ENCODE measurements around the gene WIPF1.

The WIPF1 gene

GRCh38 chr2:174621323-174621722 is 23.7 kb upstream of the WIPF1 start:
- DNase-seq: no peak

- DNase-seq: no peak
Observed at GRCh38 chr2:174618179-174618578, 20.6 kb upstream of the WIPF1 start.

- no peak for DNase-seq
Observed at GRCh38 chr2:174617718-174618117, 20.1 kb upstream of the WIPF1 start.

GRCh38 chr2:174617120-174617519 is 19.5 kb upstream of the WIPF1 start:
- no peak for DNase-seq

GRCh38 chr2:174615871-174616436 is 18.4 kb upstream of the WIPF1 start:
- DNase-seq: no peak

- no peak for DNase-seq
Observed at GRCh38 chr2:174614261-174614660, 16.7 kb upstream of the WIPF1 start.

DNA sequence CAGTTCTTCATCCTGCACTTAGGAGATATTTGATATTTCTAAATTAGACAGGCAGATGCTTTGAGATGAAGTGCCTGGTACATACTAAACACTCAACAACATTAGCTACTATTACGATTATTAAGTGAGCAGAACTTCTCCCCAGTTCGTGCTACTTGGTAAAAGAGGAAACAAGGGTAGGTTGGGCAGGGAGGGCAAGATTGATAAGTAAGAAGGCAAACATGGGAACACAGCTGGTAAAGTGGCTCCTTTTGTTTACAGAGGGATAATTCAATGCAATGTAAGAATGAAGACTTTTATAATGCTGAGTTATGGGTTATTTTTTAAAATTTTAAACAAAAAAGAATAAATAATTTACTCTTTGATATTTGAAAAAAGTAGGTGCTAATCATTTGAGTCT is 15.9 kb upstream of the WIPF1 start:
- DNase-seq: no peak

DNA sequence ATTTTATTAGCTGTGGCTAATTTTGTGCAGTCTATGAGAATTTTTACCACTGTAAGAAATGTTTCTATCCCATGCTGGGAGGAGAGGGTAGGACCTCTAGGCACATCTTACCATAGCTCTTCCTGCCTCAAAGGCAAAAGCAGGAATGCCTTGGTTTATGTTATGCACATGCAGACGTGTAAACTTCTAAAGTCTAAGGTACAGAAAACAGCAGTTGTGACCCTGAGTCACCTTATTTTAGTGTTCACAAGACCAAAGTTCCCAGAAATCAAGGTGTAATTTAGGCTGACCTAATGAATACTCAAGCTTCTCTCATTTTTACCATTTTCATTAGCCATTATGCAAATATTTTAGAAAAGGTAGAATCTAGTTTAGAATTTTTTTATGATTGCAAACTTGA is 15.4 kb upstream of the WIPF1 start:
- no peak for DNase-seq

DNA sequence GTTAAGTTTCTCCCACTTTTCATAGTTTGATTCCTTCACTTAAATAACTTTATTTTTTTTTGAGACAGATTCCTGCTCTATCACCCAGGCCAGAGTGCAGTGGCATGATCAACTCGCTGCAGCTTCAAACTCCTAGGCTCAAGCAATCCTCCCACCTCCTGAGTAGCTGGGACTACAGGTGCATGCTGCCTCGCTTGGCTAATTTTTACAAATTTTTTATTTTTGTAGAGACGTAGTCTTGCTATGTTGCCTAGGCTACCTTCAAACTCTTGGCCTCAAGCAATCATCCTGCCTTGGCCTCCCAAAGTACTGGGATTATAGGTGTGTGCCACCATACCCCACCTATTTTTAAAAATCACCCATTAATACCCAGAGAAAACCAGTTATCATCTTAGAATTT is 14.2 kb upstream of the WIPF1 start:
- DNase-seq: no peak

GRCh38 chr2:174611006-174611405 is 13.4 kb upstream of the WIPF1 start:
- DNase-seq: no peak

- DNase-seq: no peak
Observed at GRCh38 chr2:174610243-174610995, 12.8 kb upstream of the WIPF1 start.

DNA sequence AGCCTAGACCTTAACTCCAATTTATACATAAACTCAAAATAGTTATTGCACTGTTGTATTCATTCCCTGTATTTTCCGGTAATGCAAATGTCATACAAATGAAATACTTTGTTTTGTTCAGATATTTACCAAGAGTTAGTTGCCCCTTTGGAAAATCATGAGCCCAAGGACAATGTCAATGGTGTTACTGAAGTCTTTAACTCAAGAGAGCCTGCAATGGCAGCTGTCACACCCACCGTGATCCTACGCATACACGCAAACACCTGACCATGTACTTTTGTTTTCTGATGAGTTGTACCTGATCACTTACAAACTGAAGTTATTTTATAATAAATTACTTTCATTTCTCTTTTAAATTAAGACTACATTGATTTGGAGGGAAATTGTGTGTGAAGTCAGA is 11.7 kb upstream of the WIPF1 start:
- DNase-seq: no peak

- DNase-seq: no peak
Observed at GRCh38 chr2:174608866-174609214, 11.2 kb upstream of the WIPF1 start.

DNA sequence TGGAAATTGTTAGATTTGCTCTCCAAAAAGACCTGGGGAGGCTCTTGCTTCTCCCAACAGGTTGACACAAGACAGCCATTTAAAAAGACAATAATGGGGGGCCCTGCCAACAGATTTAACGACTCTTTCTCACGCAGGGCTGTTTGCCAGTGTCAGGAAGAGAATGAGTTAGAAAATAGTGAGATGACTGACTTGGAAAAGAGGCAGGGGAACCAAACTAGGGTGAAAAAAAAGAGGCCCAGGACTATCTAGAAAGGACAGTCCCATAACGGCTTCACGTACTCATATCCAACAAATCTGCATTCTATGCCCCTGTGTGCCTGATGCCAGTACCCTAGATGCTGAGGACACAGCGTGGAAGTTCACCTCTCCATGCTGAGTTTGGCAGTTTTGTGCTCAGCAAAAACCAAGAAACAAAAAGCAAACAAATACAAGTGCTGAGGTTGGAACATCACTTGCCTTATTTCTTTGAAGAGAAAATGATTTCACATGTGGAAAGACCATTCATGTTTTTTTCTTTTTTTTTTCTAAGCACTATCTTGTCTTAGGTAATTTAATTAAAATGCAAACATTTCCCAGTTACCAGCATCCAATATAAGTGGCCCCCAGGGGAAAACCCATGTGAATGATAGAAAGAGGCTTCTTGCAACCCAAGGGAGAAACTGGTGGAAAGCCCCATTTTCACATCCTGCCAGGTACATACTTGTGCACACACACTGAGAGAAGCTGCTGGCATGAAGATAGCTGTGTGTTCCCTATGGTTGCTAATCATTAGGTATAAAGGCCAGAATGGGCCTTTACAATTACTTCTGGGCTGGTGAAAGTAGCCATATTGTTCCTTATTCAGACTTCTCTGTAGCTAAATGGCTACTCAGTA is 10.6 kb upstream of the WIPF1 start:
- no peak for DNase-seq

DNA sequence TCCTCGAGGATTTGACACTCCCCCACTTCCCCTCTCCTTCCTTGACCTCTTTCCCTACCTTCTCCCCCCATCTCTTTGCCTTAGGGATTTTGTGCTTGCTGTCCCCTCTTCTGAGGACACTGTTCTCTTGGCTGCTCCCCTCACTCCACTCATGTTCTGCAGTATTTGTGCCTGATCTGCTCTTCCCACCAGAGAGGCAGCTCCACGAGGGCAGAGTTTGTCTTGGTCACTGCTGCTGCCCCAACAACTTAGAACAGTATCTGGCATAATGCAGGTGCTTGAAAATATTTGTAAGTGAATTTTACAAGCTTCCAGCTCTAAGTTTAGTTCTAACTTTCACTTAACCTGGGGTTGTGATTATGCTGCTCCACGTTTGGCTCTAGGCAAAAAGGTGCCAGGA is 10.0 kb upstream of the WIPF1 start:
- no peak for DNase-seq

- no peak for DNase-seq
Observed at GRCh38 chr2:174606336-174606735, 8.7 kb upstream of the WIPF1 start.

DNA sequence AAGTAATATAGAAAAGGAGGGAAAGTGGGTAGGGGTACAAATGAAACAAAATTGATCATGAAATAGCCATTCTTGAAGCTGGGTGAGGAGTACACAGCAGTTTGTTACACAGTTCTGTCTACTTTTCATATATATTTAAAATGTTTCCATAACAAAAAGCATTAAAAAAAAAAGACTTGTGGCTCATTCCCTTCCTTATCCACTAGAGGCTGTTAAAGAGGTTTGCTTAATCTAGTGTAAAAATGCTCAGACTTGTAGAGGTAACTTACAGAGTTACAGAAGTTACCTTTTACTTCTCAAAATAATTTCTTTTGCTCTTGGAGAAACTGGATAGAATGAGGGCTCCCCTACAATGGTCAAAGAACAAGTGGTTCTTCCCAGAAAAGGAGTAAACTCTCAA is 8.1 kb upstream of the WIPF1 start:
- no peak for DNase-seq

DNA sequence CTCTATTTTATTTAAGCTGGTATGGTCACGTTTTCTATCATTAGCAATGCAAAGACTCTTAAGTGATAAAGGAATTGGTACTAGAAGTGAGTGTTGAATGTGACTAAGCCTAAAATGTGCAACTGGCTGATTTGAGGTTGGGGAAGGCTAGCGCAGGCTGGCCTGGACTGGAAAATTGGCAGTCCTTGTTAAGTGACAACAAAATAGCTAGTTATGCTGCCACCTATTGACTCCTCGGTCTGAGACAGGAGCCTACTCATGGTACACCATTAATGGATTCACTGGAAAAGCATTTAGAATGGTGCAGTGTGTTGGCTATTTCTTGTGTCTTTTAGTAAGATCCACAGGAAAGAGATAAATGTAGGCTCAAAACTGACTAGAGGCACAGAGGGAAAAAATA is 5.7 kb upstream of the WIPF1 start:
- DNase-seq: peak; percentile 49

GRCh38 chr2:174602745-174603144 is 5.1 kb upstream of the WIPF1 start:
- no peak for DNase-seq

- DNase-seq: no peak
Observed at GRCh38 chr2:174600349-174600748, 2.7 kb upstream of the WIPF1 start.

DNA sequence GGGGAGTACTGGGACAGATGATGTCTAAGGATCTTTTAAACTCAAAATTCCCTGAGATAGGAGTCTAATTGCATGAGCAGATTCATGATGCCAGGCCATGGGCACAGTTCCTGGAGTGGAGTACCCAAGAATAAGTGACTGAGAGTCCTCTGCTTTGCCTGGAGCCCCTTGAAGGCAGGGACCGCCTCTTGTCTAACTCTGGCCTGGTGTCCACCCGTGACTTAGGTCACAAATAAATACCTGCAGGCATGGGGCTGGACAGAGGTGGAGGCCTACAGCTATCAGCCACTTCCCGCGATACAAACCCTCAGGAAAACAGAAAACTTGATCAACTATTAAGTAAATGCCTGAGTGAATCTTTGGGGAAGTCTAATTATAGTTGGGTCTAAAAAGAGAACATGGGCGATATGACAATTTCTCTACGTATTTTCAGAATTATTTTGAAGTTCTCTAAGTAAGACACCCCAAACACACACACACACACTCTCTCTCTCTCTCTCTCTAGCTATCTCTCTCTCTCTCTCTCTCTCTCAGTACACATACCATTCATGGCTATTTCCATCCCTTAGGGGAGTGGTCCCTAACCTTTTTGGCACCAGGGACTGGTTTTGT is 1.8 kb upstream of the WIPF1 start:
- DNase-seq: no peak

- no peak for DNase-seq
Observed at GRCh38 chr2:174597009-174597344, 627 bp downstream of the WIPF1 start.

DNA sequence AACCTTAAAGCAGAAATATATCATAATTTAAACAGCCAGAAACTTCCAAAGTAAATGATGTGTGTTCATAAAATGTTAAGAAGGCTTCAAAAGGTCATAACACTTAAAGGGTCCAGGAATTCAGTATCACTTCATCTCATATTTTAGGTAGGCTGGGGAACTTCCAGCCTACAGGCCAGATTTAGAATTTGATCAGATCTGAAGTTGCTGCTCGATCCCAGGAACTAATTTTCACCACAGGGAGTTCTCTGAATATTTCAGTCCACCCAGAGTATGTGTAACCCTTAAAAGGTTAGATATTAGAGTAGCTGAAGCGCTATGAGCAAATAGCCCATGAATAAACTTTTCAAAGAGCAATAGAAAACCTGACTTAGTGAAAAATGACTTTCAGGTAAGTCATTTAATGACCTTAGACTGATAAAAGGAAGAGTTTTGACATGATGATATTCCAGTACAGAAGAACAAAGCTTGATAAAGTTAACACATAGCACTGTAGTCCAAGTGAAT is 1.7 kb downstream of the WIPF1 start:
- no peak for DNase-seq

Data from NCI-H2029 (cell line).